ENCODE measurements around the gene EFCAB6.

GRCh38 chr22:43845981-43846380 is 33.9 kb upstream of the EFCAB6 start:
- TF ChIP-seq CTCF (conservative IDR thresholded peaks at IDR 0.05; ENCODE audit: low read length) = no peak
- no peak for TF ChIP-seq EZH2phosphoT487 (IDR thresholded peaks at IDR 0.05; ENCODE audit: borderline replicate concordance, low read depth, low read length)
